Measurements from ENCODE around the gene TMEM179. TPM values are rescaled to one million over a fixed set of nuclear protein-coding genes. Genes with fewer than 3 reads are reported as not detected.

TMEM179 gene
- total and polyA plus RNA-seq, 2 of the 13 experiments (the other 11 are each of a cell fraction or from before 2014, with no cell fraction given): not detected

DNA sequence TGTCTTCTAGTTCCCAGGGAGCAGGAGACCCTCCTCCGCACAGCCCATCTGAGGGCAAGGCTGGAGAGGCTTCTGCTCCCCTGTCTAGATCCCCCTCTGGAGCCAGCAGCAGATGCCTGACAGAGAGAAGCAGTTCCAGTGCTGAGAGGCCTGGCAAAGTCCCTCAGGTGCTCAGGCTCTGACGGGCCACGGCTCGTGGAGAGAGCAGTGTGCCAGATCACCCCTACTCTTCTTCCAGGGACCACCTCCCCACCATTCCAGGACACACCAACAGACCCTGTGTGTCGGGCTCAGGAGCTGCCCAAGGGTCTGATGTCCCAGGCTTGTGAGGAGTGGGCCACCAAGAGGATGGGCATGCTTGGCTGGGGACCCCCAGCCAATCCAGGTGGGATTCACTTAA lies 47.5 kb downstream of the TMEM179 start:
- H3K79me2 ChIP-seq (ENCODE audit: insufficient read depth, low read length): no peaks in the 10 kb centered on the region
- no TSS peak for BruUV-seq (replicated peaks)
- no peaks in the 10 kb centered on the region for H3K4me1 ChIP-seq (ENCODE audit: insufficient read depth, low read length)
- ChIA-PET POLR2A (no interaction called here), CTCF (ENCODE audit: low intra/inter-chr PET ratio, low total read pairs) (no interaction called here)
- ATAC-seq (no peak), DNase-seq (ENCODE audit: low spot score) (no peak), FAIRE-seq (no peak)
- no peak overlapping the region for H3K4me3 ChIP-seq (replicated peaks in 1 of 3; ENCODE audit: insufficient read depth in 1 of 3, low read depth in 2 of 3, low read length in 3 of 3)
- H3K9ac ChIP-seq (ENCODE audit: insufficient read depth, low read depth, low read length): no peak overlapping the region
- in situ Hi-C loops (cut with HindIII; ENCODE audit: extremely low pct_ligation_motif_present, low pct_unique_long_range_greater_than_20kb) (no loop called here), intact Hi-C loops (cut with micrococcal nuclease; ENCODE audit: unreplicated experiment) (no loop called here)
- H3K27ac ChIP-seq (ENCODE audit: extremely low read length, insufficient read depth, low read length): no peak overlapping the region
- peaks cover 12 to 84% of the 10 kb centered on the region in 2 experiments for H3K27me3 ChIP-seq (ENCODE audit: control insufficient read depth in 1 of 2, insufficient read depth in 2 of 2, low read length in 2 of 2)
- H3K9me3 ChIP-seq (ENCODE audit: low read length): no peaks in the 10 kb centered on the region
- H3K36me3 ChIP-seq (replicated peaks in 1 of 2; ENCODE audit: control insufficient read depth in 1 of 2, insufficient read depth in 2 of 2, low read length in 2 of 2): no peaks in the 10 kb centered on the region
- H4K20me1 ChIP-seq (ENCODE audit: insufficient read depth, low read length): 0 out of 2 replicates have a peak, but pooled peaks cover 3% of the 10 kb centered on the region
- H2AFZ ChIP-seq (ENCODE audit: low read length): no peak overlapping the region
- WGBS (ENCODE audit: low lambda C conversion rate): 0% methylated on average over 2 of the region's 5 CpGs
- no peak overlapping the region for H3K4me2 ChIP-seq (ENCODE audit: low read depth, low read length)
- no peak for TF ChIP-seq ZNF629 (CRISPR knock-in tag; conservative IDR thresholded peaks at IDR 0.05)
- TF ChIP-seq, protein P1, sequence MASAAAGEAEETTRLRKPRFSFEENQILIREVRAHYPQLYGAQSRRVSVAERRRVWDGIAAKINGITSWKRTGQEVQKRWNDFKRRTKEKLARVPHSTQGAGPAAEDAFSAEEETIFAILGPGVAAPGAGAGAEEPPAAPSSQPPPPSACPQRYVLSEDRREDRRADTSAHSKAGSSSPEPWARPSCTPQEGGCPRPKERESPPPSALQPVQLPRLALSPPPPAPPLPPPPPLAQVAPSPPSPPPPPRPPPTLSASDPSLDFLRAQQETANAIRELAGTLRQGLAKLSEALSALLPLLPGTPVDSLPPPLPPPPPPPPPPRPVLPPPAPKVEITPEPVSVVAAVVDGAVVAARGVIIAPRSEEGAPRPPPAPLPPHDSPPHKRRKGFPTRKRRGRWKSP (CRISPR knock-in tag; IDR thresholded peaks at IDR 0.05): no peak
- TF ChIP-seq ZFP90 (CRISPR knock-in tag; IDR thresholded peaks at IDR 0.05; ENCODE audit: borderline replicate concordance): no peak
- no peak for TF ChIP-seq ZNF251 (CRISPR knock-in tag; IDR thresholded peaks at IDR 0.05)
- no peak for TF ChIP-seq ERF (CRISPR knock-in tag; IDR thresholded peaks at IDR 0.05)
- TF ChIP-seq ZNF282 (IDR thresholded peaks at IDR 0.05; ENCODE audit: partially characterized antibody): no peak
- TF ChIP-seq ARNT2 (CRISPR knock-in tag; IDR thresholded peaks at IDR 0.05; ENCODE audit: low read depth): no peak
- TF ChIP-seq HNF4G (IDR thresholded peaks at IDR 0.05; ENCODE audit: borderline replicate concordance, low read depth, low read length): no peak
- TF ChIP-seq HNF4G (CRISPR knock-in tag; IDR thresholded peaks at IDR 0.05; ENCODE audit: borderline replicate concordance, low read depth): no peak
- TF ChIP-seq, protein P2, sequence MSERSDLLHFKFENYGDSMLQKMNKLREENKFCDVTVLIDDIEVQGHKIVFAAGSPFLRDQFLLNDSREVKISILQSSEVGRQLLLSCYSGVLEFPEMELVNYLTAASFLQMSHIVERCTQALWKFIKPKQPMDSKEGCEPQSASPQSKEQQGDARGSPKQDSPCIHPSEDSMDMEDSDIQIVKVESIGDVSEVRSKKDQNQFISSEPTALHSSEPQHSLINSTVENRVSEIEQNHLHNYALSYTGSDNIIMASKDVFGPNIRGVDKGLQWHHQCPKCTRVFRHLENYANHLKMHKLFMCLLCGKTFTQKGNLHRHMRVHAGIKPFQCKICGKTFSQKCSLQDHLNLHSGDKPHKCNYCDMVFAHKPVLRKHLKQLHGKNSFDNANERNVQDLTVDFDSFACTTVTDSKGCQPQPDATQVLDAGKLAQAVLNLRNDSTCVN (CRISPR knock-in tag; IDR thresholded peaks at IDR 0.05; ENCODE audit: borderline replicate concordance): no peak
- TF ChIP-seq ZNF773 (CRISPR knock-in tag; IDR thresholded peaks at IDR 0.05; ENCODE audit: borderline replicate concordance): no peak
- TF ChIP-seq TBX2 (CRISPR knock-in tag; IDR thresholded peaks at IDR 0.05; ENCODE audit: borderline replicate concordance): no peak
- TF ChIP-seq ZNF839 (CRISPR knock-in tag; IDR thresholded peaks at IDR 0.05; ENCODE audit: borderline replicate concordance): no peak
- TF ChIP-seq NFYC (CRISPR knock-in tag; IDR thresholded peaks at IDR 0.05): no peak
- no peak for TF ChIP-seq SKI (IDR thresholded peaks at IDR 0.05; ENCODE audit: partially characterized antibody)
- TF ChIP-seq, protein P3, sequence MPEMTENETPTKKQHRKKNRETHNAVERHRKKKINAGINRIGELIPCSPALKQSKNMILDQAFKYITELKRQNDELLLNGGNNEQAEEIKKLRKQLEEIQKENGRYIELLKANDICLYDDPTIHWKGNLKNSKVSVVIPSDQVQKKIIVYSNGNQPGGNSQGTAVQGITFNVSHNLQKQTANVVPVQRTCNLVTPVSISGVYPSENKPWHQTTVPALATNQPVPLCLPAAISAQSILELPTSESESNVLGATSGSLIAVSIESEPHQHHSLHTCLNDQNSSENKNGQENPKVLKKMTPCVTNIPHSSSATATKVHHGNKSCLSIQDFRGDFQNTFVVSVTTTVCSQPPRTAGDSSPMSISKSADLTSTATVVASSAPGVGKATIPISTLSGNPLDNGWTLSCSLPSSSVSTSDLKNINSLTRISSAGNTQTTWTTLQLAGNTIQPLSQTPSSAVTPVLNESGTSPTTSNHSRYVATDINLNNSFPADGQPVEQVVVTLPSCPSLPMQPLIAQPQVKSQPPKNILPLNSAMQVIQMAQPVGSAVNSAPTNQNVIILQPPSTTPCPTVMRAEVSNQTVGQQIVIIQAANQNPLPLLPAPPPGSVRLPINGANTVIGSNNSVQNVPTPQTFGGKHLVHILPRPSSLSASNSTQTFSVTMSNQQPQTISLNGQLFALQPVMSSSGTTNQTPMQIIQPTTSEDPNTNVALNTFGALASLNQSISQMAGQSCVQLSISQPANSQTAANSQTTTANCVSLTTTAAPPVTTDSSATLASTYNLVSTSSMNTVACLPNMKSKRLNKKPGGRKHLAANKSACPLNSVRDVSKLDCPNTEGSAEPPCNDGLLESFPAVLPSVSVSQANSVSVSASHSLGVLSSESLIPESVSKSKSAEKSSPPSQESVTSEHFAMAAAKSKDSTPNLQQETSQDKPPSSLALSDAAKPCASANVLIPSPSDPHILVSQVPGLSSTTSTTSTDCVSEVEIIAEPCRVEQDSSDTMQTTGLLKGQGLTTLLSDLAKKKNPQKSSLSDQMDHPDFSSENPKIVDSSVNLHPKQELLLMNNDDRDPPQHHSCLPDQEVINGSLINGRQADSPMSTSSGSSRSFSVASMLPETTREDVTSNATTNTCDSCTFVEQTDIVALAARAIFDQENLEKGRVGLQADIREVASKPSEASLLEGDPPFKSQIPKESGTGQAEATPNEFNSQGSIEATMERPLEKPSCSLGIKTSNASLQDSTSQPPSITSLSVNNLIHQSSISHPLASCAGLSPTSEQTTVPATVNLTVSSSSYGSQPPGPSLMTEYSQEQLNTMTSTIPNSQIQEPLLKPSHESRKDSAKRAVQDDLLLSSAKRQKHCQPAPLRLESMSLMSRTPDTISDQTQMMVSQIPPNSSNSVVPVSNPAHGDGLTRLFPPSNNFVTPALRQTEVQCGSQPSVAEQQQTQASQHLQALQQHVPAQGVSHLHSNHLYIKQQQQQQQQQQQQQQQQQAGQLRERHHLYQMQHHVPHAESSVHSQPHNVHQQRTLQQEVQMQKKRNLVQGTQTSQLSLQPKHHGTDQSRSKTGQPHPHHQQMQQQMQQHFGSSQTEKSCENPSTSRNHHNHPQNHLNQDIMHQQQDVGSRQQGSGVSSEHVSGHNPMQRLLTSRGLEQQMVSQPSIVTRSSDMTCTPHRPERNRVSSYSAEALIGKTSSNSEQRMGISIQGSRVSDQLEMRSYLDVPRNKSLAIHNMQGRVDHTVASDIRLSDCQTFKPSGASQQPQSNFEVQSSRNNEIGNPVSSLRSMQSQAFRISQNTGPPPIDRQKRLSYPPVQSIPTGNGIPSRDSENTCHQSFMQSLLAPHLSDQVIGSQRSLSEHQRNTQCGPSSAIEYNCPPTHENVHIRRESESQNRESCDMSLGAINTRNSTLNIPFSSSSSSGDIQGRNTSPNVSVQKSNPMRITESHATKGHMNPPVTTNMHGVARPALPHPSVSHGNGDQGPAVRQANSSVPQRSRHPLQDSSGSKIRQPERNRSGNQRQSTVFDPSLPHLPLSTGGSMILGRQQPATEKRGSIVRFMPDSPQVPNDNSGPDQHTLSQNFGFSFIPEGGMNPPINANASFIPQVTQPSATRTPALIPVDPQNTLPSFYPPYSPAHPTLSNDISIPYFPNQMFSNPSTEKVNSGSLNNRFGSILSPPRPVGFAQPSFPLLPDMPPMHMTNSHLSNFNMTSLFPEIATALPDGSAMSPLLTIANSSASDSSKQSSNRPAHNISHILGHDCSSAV (CRISPR knock-in tag; IDR thresholded peaks at IDR 0.05; ENCODE audit: borderline replicate concordance): no peak

Measured in HepG2 (cell line).